ENCODE measurements around the gene SLC3A2. TPM values are rescaled to one million over a fixed set of nuclear protein-coding genes. Genes with fewer than 3 reads are reported as not detected.

SLC3A2 gene
- total RNA-seq: 855 and 957 TPM in 2 replicates

DNA sequence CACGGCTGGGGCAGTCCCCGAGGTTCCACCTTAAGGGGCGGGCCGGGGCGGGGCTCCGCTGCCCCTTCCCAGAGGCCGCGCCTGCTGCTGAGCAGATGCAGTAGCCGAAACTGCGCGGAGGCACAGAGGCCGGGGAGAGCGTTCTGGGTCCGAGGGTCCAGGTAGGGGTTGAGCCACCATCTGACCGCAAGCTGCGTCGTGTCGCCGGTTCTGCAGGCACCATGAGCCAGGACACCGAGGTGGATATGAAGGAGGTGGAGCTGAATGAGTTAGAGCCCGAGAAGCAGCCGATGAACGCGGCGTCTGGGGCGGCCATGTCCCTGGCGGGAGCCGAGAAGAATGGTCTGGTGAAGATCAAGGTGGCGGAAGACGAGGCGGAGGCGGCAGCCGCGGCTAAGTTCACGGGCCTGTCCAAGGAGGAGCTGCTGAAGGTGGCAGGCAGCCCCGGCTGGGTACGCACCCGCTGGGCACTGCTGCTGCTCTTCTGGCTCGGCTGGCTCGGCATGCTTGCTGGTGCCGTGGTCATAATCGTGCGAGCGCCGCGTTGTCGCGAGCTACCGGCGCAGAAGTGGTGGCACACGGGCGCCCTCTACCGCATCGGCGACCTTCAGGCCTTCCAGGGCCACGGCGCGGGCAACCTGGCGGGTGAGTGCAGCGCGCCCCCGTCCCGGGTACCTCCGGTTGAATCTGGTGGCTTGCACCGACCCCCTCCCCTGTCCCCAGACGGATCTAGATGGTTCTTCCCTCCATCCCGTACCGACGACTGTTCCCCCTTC, at the start of gene SLC3A2:
Gene SLC3A2 (plus strand): TSS at position 94 of the 776 bp plus-strand sequence. CDS start 128 bp downstream, at position 222.

DNA sequence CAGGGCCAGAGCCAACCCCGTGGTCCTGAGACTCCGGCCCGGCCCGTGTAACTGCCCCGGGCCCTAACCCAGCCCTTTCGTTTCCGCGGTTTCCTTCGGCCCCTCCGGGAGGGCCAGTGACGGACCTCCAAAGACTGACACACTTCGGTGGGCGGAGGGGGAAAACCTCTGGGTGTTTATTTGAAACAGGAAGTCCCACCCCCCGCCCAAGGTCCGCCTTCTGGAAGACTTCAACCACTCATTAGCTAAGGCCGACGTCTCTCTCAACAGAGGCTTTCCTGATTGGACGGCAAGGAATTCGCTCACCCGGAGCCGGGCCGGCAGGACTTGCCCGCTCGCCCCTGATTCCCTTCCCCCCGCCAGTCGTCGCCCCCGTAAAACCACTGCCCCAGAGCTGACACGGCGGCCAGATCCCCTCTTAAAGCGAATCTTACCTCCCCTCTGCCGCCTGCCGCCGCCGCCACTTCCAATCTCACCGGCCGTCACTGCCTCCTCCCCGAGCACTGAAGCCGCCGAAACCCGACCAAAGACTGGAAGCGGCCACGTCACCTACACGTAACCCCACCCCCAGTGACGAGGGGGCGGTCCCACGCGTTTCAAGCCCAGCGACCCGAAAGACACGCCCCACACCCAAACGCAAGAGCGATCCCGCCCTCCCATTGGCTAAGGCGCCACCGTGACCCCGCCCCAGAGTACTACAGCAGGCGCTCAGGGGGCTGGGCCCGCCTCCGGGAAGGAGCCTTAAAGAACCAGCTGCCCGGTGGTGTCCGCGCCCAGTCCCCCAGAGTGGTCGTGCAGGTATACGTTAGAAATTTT, 49.0 kb upstream of the SLC3A2 start, which contains the start of gene STX5:
Gene STX5 (minus strand): TSS at position 532 of the 816 bp plus-strand sequence. CDS start 808 bp downstream, outside the sequence.

DNA sequence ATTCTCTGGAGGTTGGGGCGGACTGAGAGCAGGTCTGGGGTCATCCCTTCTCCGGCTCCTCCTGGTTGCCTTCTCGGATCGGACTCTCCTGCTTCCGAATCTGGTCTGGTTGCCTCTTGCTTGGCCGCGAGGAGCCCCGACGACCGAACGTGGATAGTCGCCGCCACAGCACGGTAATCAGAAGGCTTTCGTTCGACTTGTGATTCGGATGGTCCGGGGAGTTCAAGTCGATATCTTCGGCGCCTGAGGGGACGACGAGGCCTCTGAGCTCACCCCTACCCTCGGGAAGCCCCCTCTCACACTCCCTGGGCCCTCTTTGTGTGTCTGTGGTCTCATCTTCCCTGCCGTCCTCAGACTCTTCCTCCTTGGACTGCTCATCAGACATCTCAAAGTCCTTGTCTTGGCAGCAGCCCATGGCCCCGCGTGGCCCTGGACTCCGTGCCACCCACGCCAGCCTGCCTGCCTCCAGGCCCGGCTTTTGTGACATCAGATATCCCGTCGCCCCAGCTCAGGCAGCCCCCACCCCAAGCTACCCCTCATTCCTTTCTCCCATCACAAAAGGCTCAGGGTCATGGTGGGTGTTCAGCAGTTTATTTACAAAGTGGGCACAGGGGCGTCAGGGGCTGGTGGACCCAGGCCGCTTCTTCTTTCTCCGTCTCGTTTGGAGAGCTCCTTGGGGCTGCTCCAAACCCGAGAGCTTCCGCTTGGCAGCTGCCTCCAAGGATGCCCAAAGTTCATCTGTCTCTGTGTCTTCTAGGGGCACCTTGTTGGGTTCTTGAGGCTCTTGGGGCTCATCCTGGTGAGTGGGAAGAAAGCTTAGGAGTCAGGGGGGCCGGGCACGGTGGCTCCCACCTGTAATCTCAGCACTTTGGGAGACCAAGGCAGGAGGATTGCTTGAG, 48.1 kb upstream of the SLC3A2 start, which contains the start of gene TEX54:
Gene TEX54 (minus strand): TSS at position 506 of the 899 bp plus-strand sequence.

DNA sequence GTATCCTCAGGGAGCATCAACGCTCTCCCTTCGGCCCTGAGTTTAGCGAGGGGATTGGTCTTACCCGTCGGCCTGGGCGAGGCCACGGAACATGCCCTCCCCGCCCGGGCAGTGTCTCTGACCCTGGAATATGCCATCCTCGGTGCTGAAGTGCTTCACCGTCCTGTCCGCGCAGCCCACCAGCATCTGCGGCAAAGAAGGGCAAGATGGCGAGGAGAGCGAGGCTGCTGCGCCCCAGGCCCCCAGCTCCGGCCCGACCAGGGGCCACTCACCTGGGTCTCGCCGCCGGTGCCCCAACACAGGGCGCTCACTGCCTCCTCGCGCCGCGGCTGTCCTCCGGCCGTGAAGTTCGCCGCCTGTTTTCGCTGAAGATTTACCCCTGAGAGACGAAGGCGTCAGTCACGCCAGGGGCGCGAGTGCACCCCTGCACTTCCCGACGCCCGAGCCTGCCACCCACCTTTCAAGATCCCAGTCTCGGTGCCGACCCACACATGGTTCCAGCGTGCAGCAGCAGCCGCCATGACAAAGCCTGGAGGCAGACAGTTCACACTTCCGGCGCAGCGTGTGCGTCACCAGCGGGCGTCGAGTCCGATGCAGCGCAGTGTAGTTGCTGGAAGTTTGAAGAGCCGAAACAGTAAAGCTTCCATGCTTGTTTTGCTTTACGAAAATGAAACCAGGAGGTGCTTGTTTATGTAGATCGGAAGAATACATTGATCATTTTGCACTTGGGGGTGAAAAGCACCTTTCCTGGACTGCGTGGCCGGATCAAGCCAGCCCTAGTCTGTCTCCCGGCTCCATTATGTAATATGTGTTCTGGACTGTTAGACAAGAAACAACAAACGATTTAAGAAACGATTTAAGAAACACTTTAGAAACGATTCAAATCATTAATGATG, 41.4 kb upstream of the SLC3A2 start, which contains the start of gene WDR74:
Gene WDR74 (minus strand): TSS at position 541 of the 896 bp plus-strand sequence. CDS start 20 bp downstream, at position 521.

DNA sequence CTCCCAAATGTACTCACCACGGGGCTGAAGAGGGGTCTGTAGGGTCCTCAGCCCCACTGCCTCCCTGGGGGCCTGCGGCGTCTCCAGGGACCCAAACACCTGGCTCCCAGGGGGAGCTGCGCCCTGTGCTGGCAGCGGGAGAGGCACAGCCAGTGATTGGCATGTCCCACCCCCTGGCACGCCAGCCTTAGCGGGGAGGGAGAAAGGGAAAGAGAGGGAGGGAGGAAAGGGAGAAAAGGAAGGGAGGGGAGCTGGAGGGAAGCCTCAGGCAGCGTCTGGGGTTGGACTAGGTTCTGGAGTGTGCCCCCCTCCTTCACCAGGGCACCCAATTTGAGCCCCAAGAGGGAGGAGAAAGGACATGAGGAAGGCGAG, 40.5 kb downstream of the SLC3A2 start, which contains the start of gene CHRM1:
Gene CHRM1 (minus strand): TSS at position 163 of the 372 bp plus-strand sequence. CDS start 10,263 bp downstream, outside the sequence.

Other genes starting within 250 kb of the SLC3A2 start
- 188 TPM in 2 replicates for gene GANAB, start 234.3 kb upstream of the SLC3A2 start, total RNA-seq
- 21.2 and 29.4 TPM in 2 replicates for gene INTS5, start 227.6 kb upstream of the SLC3A2 start, total RNA-seq
- gene C11orf98, start 215.7 kb upstream of the SLC3A2 start, total RNA-seq: 53.8 and 88.1 TPM in 2 replicates
- gene CSKMT, start 215.6 kb upstream of the SLC3A2 start, total RNA-seq: 7.8 and 19.2 TPM in 2 replicates
- gene UQCC3, start 209.2 kb upstream of the SLC3A2 start, total RNA-seq: 12.5 and 22.6 TPM in 2 replicates
- gene LBHD1, start 208.6 kb upstream of the SLC3A2 start, total RNA-seq: 2.4 and 3.4 TPM in 2 replicates
- 139 and 165 TPM in 2 replicates for gene UBXN1, start 201.8 kb upstream of the SLC3A2 start, total RNA-seq
- 0.08 TPM in 2 replicates for gene LRRN4CL, start 191.4 kb upstream of the SLC3A2 start, total RNA-seq
- gene BSCL2, start 173.5 kb upstream of the SLC3A2 start, total RNA-seq: 20.9 and 34.7 TPM in 2 replicates
- gene GNG3, start 173.2 kb upstream of the SLC3A2 start, total RNA-seq: not detected in 2 replicates
- 6.4 and 6.5 TPM in 2 replicates for gene HNRNPUL2, start 153.4 kb upstream of the SLC3A2 start, total RNA-seq
- 15.5 and 17.5 TPM in 2 replicates for gene TTC9C, start 152.4 kb upstream of the SLC3A2 start, total RNA-seq
- gene ZBTB3, start 126.7 kb upstream of the SLC3A2 start, total RNA-seq: 5.0 and 6.1 TPM in 2 replicates
- gene POLR2G, start 119.3 kb upstream of the SLC3A2 start, total RNA-seq: 125 and 151 TPM in 2 replicates
- gene TAF6L, start 109.5 kb upstream of the SLC3A2 start, total RNA-seq: 11.5 and 22.3 TPM in 2 replicates
- gene TMEM179B, start 93.5 kb upstream of the SLC3A2 start, total RNA-seq: 46.2 and 52.1 TPM in 2 replicates
- gene TMEM223, start 88.9 kb upstream of the SLC3A2 start, total RNA-seq: 42.2 and 53.8 TPM in 2 replicates
- 21.8 and 26.4 TPM in 2 replicates for gene NXF1, start 75.5 kb upstream of the SLC3A2 start, total RNA-seq
- gene STX5, start 48.8 kb upstream of the SLC3A2 start, total RNA-seq: 26.9 and 37.9 TPM in 2 replicates
- not detected in 2 replicates for gene TEX54, start 48.1 kb upstream of the SLC3A2 start, total RNA-seq
- 65.8 and 125 TPM in 2 replicates for gene WDR74, start 41.3 kb upstream of the SLC3A2 start, total RNA-seq
- not detected in 2 replicates for gene CHRM1, start 40.5 kb downstream of the SLC3A2 start, total RNA-seq
- not detected in 2 replicates for gene SLC22A6, start 104.1 kb downstream of the SLC3A2 start, total RNA-seq
- not detected in 2 replicates for gene SLC22A8, start 134.9 kb downstream of the SLC3A2 start, total RNA-seq

All from hair follicular keratinocyte (primary cell).